Thymus (tissue), 11 donors: ENCODE results near the gene SNCB. TPM values are rescaled to one million over a fixed set of nuclear protein-coding genes. Genes with fewer than 3 reads are reported as not detected.

Experiments used
- DNase-seq, 9 donors: peaks; one replicate each; pipeline ENCODE4 v3.0.0-alpha.2; 2013; ENCODE audit warnings: low spot score in 9 of 9, low read depth in 6 of 9, missing footprints in 1 of 9
- H3K27ac ChIP-seq, 2 donors: one replicate each; pipeline ENCODE4 v1.5.1; 2013; ENCODE audit warnings: control low read depth in 1 of 2, low read depth in 1 of 2, low read length in 1 of 2, mild to moderate bottlenecking in 1 of 2, moderate library complexity in 1 of 2
- H3K27me3 ChIP-seq, 2 donors: one replicate each; pipeline ENCODE4 v1.5.1; 2013; ENCODE audit warnings: low read length in 1 of 2; ENCODE audit not compliant: control insufficient read depth in 2 of 2, insufficient read depth in 1 of 2
- H3K36me3 ChIP-seq, 2 donors: one replicate each; pipeline ENCODE4 v1.5.1; 2013; ENCODE audit warnings: low read length in 1 of 2, mild to moderate bottlenecking in 1 of 2, moderate library complexity in 1 of 2; ENCODE audit not compliant: control insufficient read depth in 2 of 2, insufficient read depth in 2 of 2
- H3K4me1 ChIP-seq, 2 donors: one replicate each; pipeline ENCODE4 v1.5.1; 2013; ENCODE audit warnings: low read length in 2 of 2; ENCODE audit not compliant: control insufficient read depth in 2 of 2, insufficient read depth in 2 of 2
- H3K4me3 ChIP-seq, 2 donors: one replicate each; pipeline ENCODE4 v1.5.1; 2013; ENCODE audit warnings: low read length in 2 of 2, control low read depth in 1 of 2, mild to moderate bottlenecking in 1 of 2
- H3K9me3 ChIP-seq, 2 donors: one replicate each; pipeline ENCODE4 v1.5.1; 2013; ENCODE audit warnings: low read length in 1 of 2, mild to moderate bottlenecking in 1 of 2; ENCODE audit not compliant: control insufficient read depth in 2 of 2, insufficient read depth in 1 of 2
- WGBS: extraction: QIAGEN DNeasy Blood & Tissue Kit; methylation state at CpG from one replicate; pipeline ENCODE4 v1.1.7; 2013; 5-methylcytosine and 5-hydroxymethylcytosine counted together
- polyA plus RNA-seq: library from polyadenylated mRNA; stranded (reverse); fragments of 200-250 nt; gene quantifications from one replicate; pipeline ENCODE4 v1.2.3, GENCODE V29; 2013
- total RNA-seq: library from RNA; stranded (reverse); fragments of 120-200 nt; gene quantifications from one replicate; pipeline ENCODE4 v1.2.4, GENCODE V29; 2013
- donor health status: healthy.

SNCB gene
- total and polyA plus RNA-seq, 2 donors: 0.05 to 0.21 TPM

GRCh38 chr5:176662371-176663333 is 32.3 kb upstream of the SNCB start:
- no peak overlapping the region for H3K4me3 ChIP-seq
- peaks cover 9 to 19% of the 10 kb centered on the region in 2 donors for H3K4me1 ChIP-seq
- whole genome bisulfite sequencing: 94% methylated on average over 21 of the region's 21 CpGs
- DNase-seq: no peak
- no peaks in the 10 kb centered on the region for H3K36me3 ChIP-seq
- H3K27me3 ChIP-seq: peaks cover 2 to 38% of the 10 kb centered on the region in 2 donors
- H3K9me3 ChIP-seq: peaks cover 0 to 7% of the 10 kb centered on the region in 2 donors
- no peak overlapping the region for H3K27ac ChIP-seq

- H3K27ac ChIP-seq: no peak overlapping the region
- no peak for DNase-seq
- peaks cover 0 to 7% of the 10 kb centered on the region in 2 donors for H3K9me3 ChIP-seq
- peaks cover 2 to 37% of the 10 kb centered on the region in 2 donors for H3K27me3 ChIP-seq
- peaks cover 9 to 19% of the 10 kb centered on the region in 2 donors for H3K4me1 ChIP-seq
- peaks cover 0 to 4% of the 10 kb centered on the region in 2 donors for H3K36me3 ChIP-seq
- no peak overlapping the region for H3K4me3 ChIP-seq
- WGBS: 87% methylated on average over 10 of the region's 10 CpGs
Observed at GRCh38 chr5:176661676-176662075, 31.3 kb upstream of the SNCB start.

GRCh38 chr5:176660860-176661641 is 30.7 kb upstream of the SNCB start:
- peaks cover 2 to 33% of the 10 kb centered on the region in 2 donors for H3K27me3 ChIP-seq
- WGBS: 62% methylated on average over 33 of the region's 33 CpGs
- peaks cover 9 to 19% of the 10 kb centered on the region in 2 donors for H3K4me1 ChIP-seq
- H3K36me3 ChIP-seq: peaks cover 0 to 4% of the 10 kb centered on the region in 2 donors
- no peak overlapping the region for H3K27ac ChIP-seq
- H3K9me3 ChIP-seq: peaks cover 0 to 7% of the 10 kb centered on the region in 2 donors
- peak in 8 of 9 donors; percentile 52 to 90 (median 77) for DNase-seq
- H3K4me3 ChIP-seq: no peak overlapping the region

- DNase-seq: peak in 1 of 9 donors; percentile 17
- 12% methylated on average over 1 of the region's 1 CpG for WGBS
- H3K27me3 ChIP-seq: peaks cover 2 to 28% of the 10 kb centered on the region in 2 donors
- H3K27ac ChIP-seq: no peak overlapping the region
- peaks cover 9 to 19% of the 10 kb centered on the region in 2 donors for H3K4me1 ChIP-seq
- peaks cover 0 to 7% of the 10 kb centered on the region in 2 donors for H3K9me3 ChIP-seq
- H3K36me3 ChIP-seq: peaks cover 0 to 4% of the 10 kb centered on the region in 2 donors
- no peak overlapping the region for H3K4me3 ChIP-seq
Observed at GRCh38 chr5:176660530-176660859, 30.2 kb upstream of the SNCB start.

GRCh38 chr5:176659860-176660461 is 29.6 kb upstream of the SNCB start:
- H3K4me3 ChIP-seq: no peak overlapping the region
- H3K9me3 ChIP-seq: peaks cover 0 to 4% of the 10 kb centered on the region in 2 donors
- peaks cover 2 to 22% of the 10 kb centered on the region in 2 donors for H3K27me3 ChIP-seq
- no peak overlapping the region for H3K27ac ChIP-seq
- peaks cover 9 to 19% of the 10 kb centered on the region in 2 donors for H3K4me1 ChIP-seq
- 92% methylated on average over 4 of the region's 4 CpGs for WGBS
- DNase-seq: no peak
- H3K36me3 ChIP-seq: peaks cover 0 to 4% of the 10 kb centered on the region in 2 donors

GRCh38 chr5:176659512-176659839 is 29.1 kb upstream of the SNCB start:
- no peak for DNase-seq

GRCh38 chr5:176658817-176659511 is 28.6 kb upstream of the SNCB start:
- Histone ChIP-seq H3K4me3 (peak overlapping the region in 1 of 2 donors; percentile 2), H3K27me3 (peaks cover 2 to 13% of the 10 kb centered on the region in 2 donors), H3K36me3 (peaks cover 0 to 6% of the 10 kb centered on the region in 2 donors), H3K4me1 (peaks cover 9 to 25% of the 10 kb centered on the region in 2 donors), H3K27ac (peak overlapping the region; percentile 37 to 57), H3K9me3 (peaks cover 0 to 4% of the 10 kb centered on the region in 2 donors)
- WGBS: 23% methylated on average over 11 of the region's 11 CpGs
- peak in 3 of 9 donors; percentile 22 to 66 (median 37) for DNase-seq

More at GRCh38 chr5:176659512-176659839, 29.1 kb upstream of the SNCB start:
- Histone ChIP-seq H3K4me3 (no peak overlapping the region), H3K4me1 (peaks cover 9 to 20% of the 10 kb centered on the region in 2 donors), H3K27me3 (peaks cover 2 to 18% of the 10 kb centered on the region in 2 donors), H3K27ac (no peak overlapping the region), H3K9me3 (peaks cover 0 to 4% of the 10 kb centered on the region in 2 donors), H3K36me3 (peaks cover 0 to 4% of the 10 kb centered on the region in 2 donors)
- WGBS: 88% methylated on average over 7 of the region's 7 CpGs

GRCh38 chr5:176658007-176658599 is 27.8 kb upstream of the SNCB start:
- Histone ChIP-seq H3K27ac (no peak overlapping the region), H3K27me3 (peaks cover 0 to 9% of the 10 kb centered on the region in 2 donors), H3K36me3 (peaks cover 0 to 8% of the 10 kb centered on the region in 2 donors), H3K4me3 (no peak overlapping the region), H3K9me3 (peaks cover 0 to 4% of the 10 kb centered on the region in 2 donors), H3K4me1 (peaks cover 9 to 33% of the 10 kb centered on the region in 2 donors)
- WGBS: 57% methylated on average over 14 of the region's 14 CpGs
- DNase-seq: peak in 7 of 9 donors; percentile 32 to 75 (median 59)
